Panc1 (cell line): ENCODE data around the gene ADAMTS15. TPM values are rescaled to one million over a fixed set of nuclear protein-coding genes. Genes with fewer than 3 reads are reported as not detected.

Source experiments
- ATAC-seq: fragments of 200-7000 bp; cut with Tn5 transposase; 2 replicates; pipeline ENCODE4 v1.9.1; 2020; ENCODE audit warnings: mild to moderate bottlenecking, moderate library complexity
- BruUV-seq: library from RNA; stranded (reverse); fragments of 400-500 nt; replicated peaks from 2 replicates; lab custom pipeline; 2021; lab: Mats Ljungman, UMichigan
- CTCF ChIA-PET: fragments of 300-600 bp; sonication (Branson Sonifier 250); formaldehyde crosslinking; loops from one replicate; lab custom pipeline; 2022; ENCODE audit warnings: antibody characterized with exemption; lab: Charles Lee
- POLR2A ChIA-PET: fragments of 300-600 bp; sonication (Branson Sonifier 250); formaldehyde crosslinking; loops from one replicate; lab custom pipeline; 2022; ENCODE audit warnings: antibody characterized with exemption; lab: Charles Lee
- DNase-seq: peaks from one replicate; pipeline ENCODE4 v3.0.0-alpha.2; 2010; ENCODE audit warnings: low read depth, low spot score
- H3K27ac ChIP-seq: 2 replicates; pipeline ENCODE4 v1.5.1; 2011; ENCODE audit warnings: mild to moderate bottlenecking, low read length, inconsistent platforms
- H3K27me3 ChIP-seq: fragments of 200-500 bp; sonication (Bioruptor generic); 2 replicates; pipeline ENCODE4 v1.6.0; 2014; ENCODE audit warnings: low read length, inconsistent platforms; ENCODE audit not compliant: control insufficient read depth, insufficient read depth
- H3K36me3 ChIP-seq: fragments of 200-500 bp; sonication (Bioruptor generic); 2 replicates; pipeline ENCODE4 v1.5.1; 2014; ENCODE audit warnings: inconsistent platforms, mild to moderate bottlenecking, low read length, moderate library complexity; ENCODE audit not compliant: control insufficient read depth, insufficient read depth
- H3K4me1 ChIP-seq: 2 replicates; pipeline ENCODE4 v1.5.1; 2011; ENCODE audit warnings: inconsistent platforms, mild to moderate bottlenecking, low read length, moderate library complexity; ENCODE audit not compliant: control insufficient read depth, insufficient read depth
- H3K4me3 ChIP-seq, 2 experiments: 2 replicates each; pipeline ENCODE4 v1.5.1; 2011 to 2012; ENCODE audit warnings: low read depth in 2 of 2, low read length in 2 of 2, mild to moderate bottlenecking in 2 of 2, inconsistent platforms in 1 of 2, moderate library complexity in 1 of 2
- H3K9me3 ChIP-seq: fragments of 200-500 bp; sonication (Bioruptor generic); 2 replicates; pipeline ENCODE4 v1.5.1; 2014; ENCODE audit warnings: low read depth, mild to moderate bottlenecking, inconsistent platforms, low read length, moderate library complexity; ENCODE audit not compliant: control insufficient read depth, insufficient read depth
- POLR2AphosphoS5 ChIP-seq: IDR thresholded peaks from 2 replicates; pipeline ENCODE4 v1.6.1; 2012; ENCODE audit warnings: mild to moderate bottlenecking, low read depth, low read length, moderate library complexity
- SIN3A ChIP-seq: IDR thresholded peaks from 2 replicates; pipeline ENCODE4 v1.6.1; 2012; ENCODE audit warnings: low read depth, mild to moderate bottlenecking, low read length, moderate library complexity, borderline replicate concordance; ENCODE audit not compliant: insufficient read depth
- TCF7L2 ChIP-seq: IDR thresholded peaks from 2 replicates; pipeline ENCODE4 v1.6.1; 2011; ENCODE audit warnings: mild to moderate bottlenecking, low read depth, low read length, inconsistent platforms
- in situ Hi-C: cut with HindIII; loops from 2 replicates; pipeline ENCODE4 v1.10.0; 2016; ENCODE audit warnings: low sequenced_read_pairs, low pct_unique_long_range_greater_than_20kb
- intact Hi-C: fragments of 100-400 bp; cut with micrococcal nuclease; formaldehyde crosslinking; loops from one replicate; pipeline ENCODE4 v1.10.0; 2022; ENCODE audit not compliant: unreplicated experiment
- total RNA-seq: library from RNA; stranded (reverse); gene quantifications from one replicate; pipeline ENCODE4 v1.2.1, GENCODE V29; 2021; ENCODE audit not compliant: unreplicated experiment
- TF ChIP-seq, protein P1 (sequence below), 2 experiments: IDR thresholded peaks; 2 replicates each; pipeline ENCODE4 v1.6.1; 2011 to 2012; ENCODE audit warnings: low read depth in 2 of 2, control low read depth in 1 of 2, low read length in 1 of 2, mild to moderate bottlenecking in 1 of 2, moderate library complexity in 1 of 2; ENCODE audit not compliant: insufficient read depth in 1 of 2
- TF ChIP-seq, protein P2 (sequence below): fragments of 450-650 bp; IDR thresholded peaks from 2 replicates; pipeline ENCODE4 v1.5.1; 2017; ENCODE audit warnings: mild to moderate bottlenecking

The ADAMTS15 gene
- total RNA-seq, 1 experiment from 2014 or later, result 39.9 TPM

DNA sequence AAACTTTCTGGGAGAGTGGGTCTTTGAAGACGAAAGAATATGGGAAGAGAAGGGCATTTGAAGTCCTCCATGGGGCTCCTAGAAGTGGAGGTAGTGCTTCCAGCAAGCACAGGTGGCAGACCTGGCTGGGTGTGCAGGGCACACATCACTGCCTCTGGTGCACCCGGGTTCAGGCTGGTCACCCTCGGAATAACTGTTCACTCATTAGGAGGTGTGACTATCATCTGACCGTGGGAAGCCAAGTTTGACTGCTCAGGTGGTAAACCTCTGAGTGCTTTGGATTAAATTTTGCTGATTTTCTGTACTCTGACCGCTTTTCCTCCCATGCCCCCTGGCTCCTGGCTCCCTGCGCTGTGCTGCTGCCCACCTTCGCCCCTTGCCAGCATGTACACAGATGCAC is 11.1 kb downstream of the ADAMTS15 start:
- ChIA-PET POLR2A (no interaction called here), CTCF (no interaction called here)
- Histone ChIP-seq H3K36me3 (no peaks in the 10 kb centered on the region), H3K4me1 (peaks cover 5% of the 10 kb centered on the region; the same call in 1 of the 2 replicates), H3K27me3 (no peaks in the 10 kb centered on the region), H3K27ac (no peak overlapping the region), H3K4me3 (no peak overlapping the region), H3K9me3 (no peaks in the 10 kb centered on the region)
- in situ Hi-C loops, result no loop called here
- BruUV-seq, result no TSS peak
- TF ChIP-seq POLR2AphosphoS5 (no peak), TCF7L2 (no peak), SIN3A (no peak)
- TF ChIP-seq, protein P1, sequence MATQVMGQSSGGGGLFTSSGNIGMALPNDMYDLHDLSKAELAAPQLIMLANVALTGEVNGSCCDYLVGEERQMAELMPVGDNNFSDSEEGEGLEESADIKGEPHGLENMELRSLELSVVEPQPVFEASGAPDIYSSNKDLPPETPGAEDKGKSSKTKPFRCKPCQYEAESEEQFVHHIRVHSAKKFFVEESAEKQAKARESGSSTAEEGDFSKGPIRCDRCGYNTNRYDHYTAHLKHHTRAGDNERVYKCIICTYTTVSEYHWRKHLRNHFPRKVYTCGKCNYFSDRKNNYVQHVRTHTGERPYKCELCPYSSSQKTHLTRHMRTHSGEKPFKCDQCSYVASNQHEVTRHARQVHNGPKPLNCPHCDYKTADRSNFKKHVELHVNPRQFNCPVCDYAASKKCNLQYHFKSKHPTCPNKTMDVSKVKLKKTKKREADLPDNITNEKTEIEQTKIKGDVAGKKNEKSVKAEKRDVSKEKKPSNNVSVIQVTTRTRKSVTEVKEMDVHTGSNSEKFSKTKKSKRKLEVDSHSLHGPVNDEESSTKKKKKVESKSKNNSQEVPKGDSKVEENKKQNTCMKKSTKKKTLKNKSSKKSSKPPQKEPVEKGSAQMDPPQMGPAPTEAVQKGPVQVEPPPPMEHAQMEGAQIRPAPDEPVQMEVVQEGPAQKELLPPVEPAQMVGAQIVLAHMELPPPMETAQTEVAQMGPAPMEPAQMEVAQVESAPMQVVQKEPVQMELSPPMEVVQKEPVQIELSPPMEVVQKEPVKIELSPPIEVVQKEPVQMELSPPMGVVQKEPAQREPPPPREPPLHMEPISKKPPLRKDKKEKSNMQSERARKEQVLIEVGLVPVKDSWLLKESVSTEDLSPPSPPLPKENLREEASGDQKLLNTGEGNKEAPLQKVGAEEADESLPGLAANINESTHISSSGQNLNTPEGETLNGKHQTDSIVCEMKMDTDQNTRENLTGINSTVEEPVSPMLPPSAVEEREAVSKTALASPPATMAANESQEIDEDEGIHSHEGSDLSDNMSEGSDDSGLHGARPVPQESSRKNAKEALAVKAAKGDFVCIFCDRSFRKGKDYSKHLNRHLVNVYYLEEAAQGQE (IDR thresholded peaks at IDR 0.05; ENCODE audit: insufficient read depth in 1 of 2, low read depth in 2 of 2, low read length in 1 of 2), result no peak
- TF ChIP-seq, protein P2, sequence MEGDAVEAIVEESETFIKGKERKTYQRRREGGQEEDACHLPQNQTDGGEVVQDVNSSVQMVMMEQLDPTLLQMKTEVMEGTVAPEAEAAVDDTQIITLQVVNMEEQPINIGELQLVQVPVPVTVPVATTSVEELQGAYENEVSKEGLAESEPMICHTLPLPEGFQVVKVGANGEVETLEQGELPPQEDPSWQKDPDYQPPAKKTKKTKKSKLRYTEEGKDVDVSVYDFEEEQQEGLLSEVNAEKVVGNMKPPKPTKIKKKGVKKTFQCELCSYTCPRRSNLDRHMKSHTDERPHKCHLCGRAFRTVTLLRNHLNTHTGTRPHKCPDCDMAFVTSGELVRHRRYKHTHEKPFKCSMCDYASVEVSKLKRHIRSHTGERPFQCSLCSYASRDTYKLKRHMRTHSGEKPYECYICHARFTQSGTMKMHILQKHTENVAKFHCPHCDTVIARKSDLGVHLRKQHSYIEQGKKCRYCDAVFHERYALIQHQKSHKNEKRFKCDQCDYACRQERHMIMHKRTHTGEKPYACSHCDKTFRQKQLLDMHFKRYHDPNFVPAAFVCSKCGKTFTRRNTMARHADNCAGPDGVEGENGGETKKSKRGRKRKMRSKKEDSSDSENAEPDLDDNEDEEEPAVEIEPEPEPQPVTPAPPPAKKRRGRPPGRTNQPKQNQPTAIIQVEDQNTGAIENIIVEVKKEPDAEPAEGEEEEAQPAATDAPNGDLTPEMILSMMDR, result no peak
- no peak for ATAC-seq
- intact Hi-C loops, result no loop called here
- DNase-seq, result no peak

DNA sequence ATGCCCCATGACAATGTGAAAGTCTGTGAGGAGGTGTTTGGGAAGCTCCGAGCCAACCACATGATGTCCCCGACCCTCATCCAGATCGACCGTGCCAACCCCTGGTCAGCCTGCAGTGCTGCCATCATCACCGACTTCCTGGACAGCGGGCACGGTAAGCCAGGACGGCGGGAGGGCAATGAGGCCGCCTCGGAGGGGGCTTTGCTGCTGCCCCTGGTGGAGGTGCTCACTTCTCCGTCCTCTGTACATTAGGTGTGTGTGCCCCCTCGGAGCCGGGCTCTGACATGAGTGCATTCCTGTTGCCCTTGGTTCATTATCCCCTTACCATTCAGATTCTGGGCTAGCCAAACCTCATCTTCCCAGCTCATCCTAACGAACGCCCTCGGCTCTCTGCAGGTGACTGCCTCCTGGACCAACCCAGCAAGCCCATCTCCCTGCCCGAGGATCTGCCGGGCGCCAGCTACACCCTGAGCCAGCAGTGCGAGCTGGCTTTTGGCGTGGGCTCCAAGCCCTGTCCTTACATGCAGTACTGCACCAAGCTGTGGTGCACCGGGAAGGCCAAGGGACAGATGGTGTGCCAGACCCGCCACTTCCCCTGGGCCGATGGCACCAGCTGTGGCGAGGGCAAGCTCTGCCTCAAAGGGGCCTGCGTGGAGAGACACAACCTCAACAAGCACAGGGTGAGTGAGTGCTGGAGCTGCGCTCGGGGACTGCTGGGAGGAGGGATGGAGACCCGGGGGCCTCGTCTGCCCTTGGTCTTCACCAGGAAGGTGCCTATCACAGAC is 13.8 kb downstream of the ADAMTS15 start:
- Histone ChIP-seq H3K27ac (no peak overlapping the region), H3K27me3 (no peaks in the 10 kb centered on the region), H3K4me3 (no peak overlapping the region), H3K9me3 (no peaks in the 10 kb centered on the region), H3K36me3 (no peaks in the 10 kb centered on the region; the same call in 1 of the 2 replicates), H3K4me1 (0 out of 2 replicates have a peak, but pooled peaks cover 2% of the 10 kb centered on the region)
- intact Hi-C loops (no loop called here), in situ Hi-C loops (loop anchor here (10.0 kb wide), 1 partner anchor 383 kb away; no protein-coding TSS in a partner anchor)
- ChIA-PET POLR2A (interaction anchor here (0.5 kb wide), 1 partner anchor 10 kb away, joined by 10 read pairs; no protein-coding TSS in a partner anchor), CTCF (no interaction called here)
- TF ChIP-seq POLR2AphosphoS5, result no peak
- TF ChIP-seq, protein P2, result no peak
- TF ChIP-seq TCF7L2, result no peak
- TF ChIP-seq, protein P1 (IDR thresholded peaks at IDR 0.05; ENCODE audit: insufficient read depth in 1 of 2, low read depth in 2 of 2, low read length in 1 of 2), result no peak
- no peak for TF ChIP-seq SIN3A
- DNase-seq, result no peak
- no TSS peak for BruUV-seq
- ATAC-seq, result no peak
